GM19023 (cell line): ENCODE results near the gene GREB1.

Experiments used
- ATAC-seq: cut with Tn5 transposase; IDR thresholded peaks from one replicate; pipeline ENCODE4 v1.9.1; 2021; ENCODE audit warnings: mild to moderate bottlenecking, moderate library complexity; ENCODE audit not compliant: unreplicated experiment

The GREB1 gene

GRCh38 chr2:11630855-11631254 is 97.0 kb downstream of the GREB1 start:
- no peak for ATAC-seq

GRCh38 chr2:11631462-11631861 is 97.6 kb downstream of the GREB1 start:
- no peak for ATAC-seq

- ATAC-seq: no peak
Measured at GRCh38 chr2:11633923-11634478, 100.2 kb downstream of the GREB1 start.

- no peak for ATAC-seq
Measured at GRCh38 chr2:11634584-11634983, 100.7 kb downstream of the GREB1 start.

- ATAC-seq: no peak
Measured at GRCh38 chr2:11635141-11635540, 101.3 kb downstream of the GREB1 start.

GRCh38 chr2:11636593-11637295 is 102.9 kb downstream of the GREB1 start:
- ATAC-seq: no peak

GRCh38 chr2:11637546-11637945 is 103.7 kb downstream of the GREB1 start:
- ATAC-seq: no peak

- no peak for ATAC-seq
Measured at GRCh38 chr2:11639503-11639902, 105.7 kb downstream of the GREB1 start.

- no peak for ATAC-seq
Measured at GRCh38 chr2:11640132-11640531, 106.3 kb downstream of the GREB1 start.

GRCh38 chr2:11642972-11643371 is 109.1 kb downstream of the GREB1 start:
- no peak for ATAC-seq

- no peak for ATAC-seq
Measured at GRCh38 chr2:11644293-11644692, 110.4 kb downstream of the GREB1 start.

GRCh38 chr2:11646530-11646929 is 112.7 kb downstream of the GREB1 start:
- ATAC-seq: no peak

GRCh38 chr2:11647834-11648600 is 114.2 kb downstream of the GREB1 start:
- ATAC-seq: no peak

GRCh38 chr2:11649093-11649492 is 115.2 kb downstream of the GREB1 start:
- no peak for ATAC-seq

GRCh38 chr2:11651856-11652548 is 118.2 kb downstream of the GREB1 start:
- no peak for ATAC-seq

- ATAC-seq: no peak
Measured at GRCh38 chr2:11652553-11652952, 118.7 kb downstream of the GREB1 start.

- no peak for ATAC-seq
Measured at GRCh38 chr2:11655495-11655894, 121.7 kb downstream of the GREB1 start.

GRCh38 chr2:11656252-11656651 is 122.4 kb downstream of the GREB1 start:
- ATAC-seq: no peak

GRCh38 chr2:11656671-11657101 is 122.8 kb downstream of the GREB1 start:
- no peak for ATAC-seq

- ATAC-seq: no peak
Measured at GRCh38 chr2:11657195-11657594, 123.3 kb downstream of the GREB1 start.

- ATAC-seq: no peak
Measured at GRCh38 chr2:11657646-11658045, 123.8 kb downstream of the GREB1 start.
